Sigmoid colon (tissue), 7 donors: ENCODE measurements around the gene DACT3. TPM values are rescaled to one million over a fixed set of nuclear protein-coding genes. Genes with fewer than 3 reads are reported as not detected.

Experiments
- DNase-seq: peaks from one replicate; pipeline ENCODE4 v3.0.0-alpha.2; 2019
- H3K27ac ChIP-seq, 4 donors: fragments of 200-600 bp; sonication (generic); one replicate each; pipeline ENCODE4 v1.5.1; 2016 to 2019; ENCODE audit warnings: mild to moderate bottlenecking in 1 of 4
- H3K27me3 ChIP-seq, 3 donors: fragments of 200-600 bp; sonication (generic); one replicate each; pipeline ENCODE4 v1.5.1; 2019; ENCODE audit warnings: mild to moderate bottlenecking in 1 of 3
- H3K36me3 ChIP-seq, 4 donors: fragments of 200-600 bp; sonication (generic); one replicate each; pipeline ENCODE4 v1.5.1; 2016 to 2019
- H3K4me1 ChIP-seq, 4 donors: fragments of 200-600 bp; sonication (generic); one replicate each; pipeline ENCODE4 v1.5.1; 2017 to 2019
- H3K4me3 ChIP-seq, 4 donors: fragments of 200-600 bp; sonication (generic); one replicate each; pipeline ENCODE4 v1.5.1; 2017 to 2019; ENCODE audit warnings: mild to moderate bottlenecking in 2 of 4, moderate library complexity in 1 of 4
- H3K9me3 ChIP-seq, 4 donors: fragments of 200-600 bp in 3 of 4; sonication (generic) in 3 of 4; one replicate each; pipeline versions ENCODE4 v1.5.1 to v1.6.1; 2013 to 2019
- EP300 ChIP-seq, 4 donors: sonication (generic); formaldehyde crosslinking; IDR thresholded peaks; one replicate each; pipeline ENCODE4 v1.6.1; 2017; ENCODE audit warnings: antibody characterized with exemption in 4 of 4
- POLR2A ChIP-seq, 2 donors: fragments of 450-650 bp; IDR thresholded peaks; one replicate each; pipeline ENCODE4 v1.6.1; 2016; ENCODE audit warnings: antibody characterized with exemption in 2 of 2, mild to moderate bottlenecking in 2 of 2, moderate library complexity in 2 of 2
- POLR2AphosphoS5 ChIP-seq, 4 donors: sonication (generic); formaldehyde crosslinking; IDR thresholded peaks; one replicate each; pipeline ENCODE4 v1.6.1; 2017; ENCODE audit warnings: antibody characterized with exemption in 4 of 4
- WGBS, 2 donors: extraction: QIAGEN DNeasy Blood & Tissue Kit; methylation state at CpG; one replicate each; pipeline ENCODE4 v1.1.7; 2013; 5-methylcytosine and 5-hydroxymethylcytosine counted together
- intact Hi-C: fragments of 100-400 bp; cut with DNase I; formaldehyde crosslinking; loops from one replicate; pipeline ENCODE4 v1.15.1; 2023
- polyA plus RNA-seq, 3 donors: library from polyadenylated mRNA; stranded (reverse); fragments of 200-250 nt; gene quantifications; one replicate each; pipeline ENCODE4 v1.2.3, GENCODE V29; 2013
- total RNA-seq, 4 donors: library from RNA; depleted of rRNA; stranded (reverse); fragments of >200 nt; gene quantifications; one replicate each; pipeline ENCODE4 v1.1.0, GENCODE V29; 2016
- TF ChIP-seq, protein P1 (sequence below), 4 experiments: fragments of 450-650 bp in 3 of 4; fragments of 200-600 bp in 1 of 4; IDR thresholded peaks; one replicate each; pipeline ENCODE4 v1.5.1; 2016 to 2019; ENCODE audit warnings: antibody characterized with exemption in 4 of 4, mild to moderate bottlenecking in 3 of 4, moderate library complexity in 2 of 4
- donor health status: healthy with polysubstance abuse.
- donor health status: Bipolar disorder and iron deficiency.
- donor health status: healthy.

The DACT3 gene
- total and polyA plus RNA-seq, 7 donors: 0.46 to 87.2 (median 23.7) TPM

GRCh38 chr19:46674416-46675178, 13.6 kb upstream of the DACT3 start:
- intact Hi-C loops: no loop called here

DNA sequence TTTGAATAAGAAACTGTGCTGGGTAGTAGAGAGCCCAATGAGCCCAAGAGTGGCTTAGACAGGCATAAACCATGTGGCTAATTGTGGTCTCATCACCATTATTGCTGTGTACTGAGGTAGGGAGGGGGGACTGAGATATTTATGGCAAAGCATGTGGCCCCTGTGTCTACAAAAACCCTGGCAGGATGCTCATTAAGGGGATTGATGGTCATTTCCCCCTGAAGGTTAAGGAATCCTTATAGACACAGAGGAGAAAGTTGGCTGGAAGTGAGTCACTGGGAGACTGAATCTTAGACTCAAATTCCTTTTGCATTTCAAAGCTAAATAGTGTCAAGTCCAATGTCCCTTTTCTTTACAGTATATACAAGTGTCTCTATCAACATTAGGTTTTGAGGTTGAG, 9.8 kb upstream of the DACT3 start:
- TF ChIP-seq POLR2A (IDR thresholded peaks at IDR 0.05): no peak
- no peak for TF ChIP-seq POLR2AphosphoS5 (IDR thresholded peaks at IDR 0.05)
- TF ChIP-seq EP300 (IDR thresholded peaks at IDR 0.05): no peak
- TF ChIP-seq, protein P1, sequence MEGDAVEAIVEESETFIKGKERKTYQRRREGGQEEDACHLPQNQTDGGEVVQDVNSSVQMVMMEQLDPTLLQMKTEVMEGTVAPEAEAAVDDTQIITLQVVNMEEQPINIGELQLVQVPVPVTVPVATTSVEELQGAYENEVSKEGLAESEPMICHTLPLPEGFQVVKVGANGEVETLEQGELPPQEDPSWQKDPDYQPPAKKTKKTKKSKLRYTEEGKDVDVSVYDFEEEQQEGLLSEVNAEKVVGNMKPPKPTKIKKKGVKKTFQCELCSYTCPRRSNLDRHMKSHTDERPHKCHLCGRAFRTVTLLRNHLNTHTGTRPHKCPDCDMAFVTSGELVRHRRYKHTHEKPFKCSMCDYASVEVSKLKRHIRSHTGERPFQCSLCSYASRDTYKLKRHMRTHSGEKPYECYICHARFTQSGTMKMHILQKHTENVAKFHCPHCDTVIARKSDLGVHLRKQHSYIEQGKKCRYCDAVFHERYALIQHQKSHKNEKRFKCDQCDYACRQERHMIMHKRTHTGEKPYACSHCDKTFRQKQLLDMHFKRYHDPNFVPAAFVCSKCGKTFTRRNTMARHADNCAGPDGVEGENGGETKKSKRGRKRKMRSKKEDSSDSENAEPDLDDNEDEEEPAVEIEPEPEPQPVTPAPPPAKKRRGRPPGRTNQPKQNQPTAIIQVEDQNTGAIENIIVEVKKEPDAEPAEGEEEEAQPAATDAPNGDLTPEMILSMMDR (IDR thresholded peaks at IDR 0.05): no peak

More at GRCh38 chr19:46674416-46675178, 13.6 kb upstream of the DACT3 start:
- 95% methylated on average over 21 of the region's 21 CpGs for WGBS, 2 donors
- Histone ChIP-seq H3K4me1 (no peaks in the 10 kb centered on the region), H3K27me3 (no peaks in the 10 kb centered on the region), H3K27ac (no peak overlapping the region), H3K4me3 (no peak overlapping the region), H3K9me3 (no peaks in the 10 kb centered on the region), H3K36me3 (peaks cover 6 to 66% (median 32%) of the 10 kb centered on the region in 4 donors)
- TF ChIP-seq EP300 (IDR thresholded peaks at IDR 0.05) (no peak), POLR2A (IDR thresholded peaks at IDR 0.05) (no peak), POLR2AphosphoS5 (IDR thresholded peaks at IDR 0.05) (no peak)
- TF ChIP-seq, protein P1 (IDR thresholded peaks at IDR 0.05): no peak
- DNase-seq: no peak

GRCh38 chr19:46668662-46669061, 7.7 kb upstream of the DACT3 start:
- no peaks in the 10 kb centered on the region for H3K4me1 ChIP-seq
- no peaks in the 10 kb centered on the region for H3K27me3 ChIP-seq
- no peak overlapping the region for H3K4me3 ChIP-seq
- H3K9me3 ChIP-seq: no peaks in the 10 kb centered on the region
- intact Hi-C loops: no loop called here
- H3K36me3 ChIP-seq: peaks cover under 1 to 10% (median 1%) of the 10 kb centered on the region in 4 donors
- TF ChIP-seq POLR2A (IDR thresholded peaks at IDR 0.05) (no peak), EP300 (IDR thresholded peaks at IDR 0.05) (no peak), POLR2AphosphoS5 (IDR thresholded peaks at IDR 0.05) (no peak)
- TF ChIP-seq, protein P1 (IDR thresholded peaks at IDR 0.05): no peak
- H3K27ac ChIP-seq: no peak overlapping the region
- no peak for DNase-seq
- 83 to 86% methylated on average over 3 of the region's 3 CpGs for WGBS, 2 donors

More for the DNA sequence above, 9.8 kb upstream of the DACT3 start:
- DNase-seq: no peak
- H3K27ac ChIP-seq: no peak overlapping the region
- H3K36me3 ChIP-seq: peaks cover 6 to 30% (median 18%) of the 10 kb centered on the region in 4 donors
- no peaks in the 10 kb centered on the region for H3K27me3 ChIP-seq
- no peaks in the 10 kb centered on the region for H3K4me1 ChIP-seq
- H3K4me3 ChIP-seq: no peak overlapping the region
- no peaks in the 10 kb centered on the region for H3K9me3 ChIP-seq
- intact Hi-C loops: no loop called here

DNA sequence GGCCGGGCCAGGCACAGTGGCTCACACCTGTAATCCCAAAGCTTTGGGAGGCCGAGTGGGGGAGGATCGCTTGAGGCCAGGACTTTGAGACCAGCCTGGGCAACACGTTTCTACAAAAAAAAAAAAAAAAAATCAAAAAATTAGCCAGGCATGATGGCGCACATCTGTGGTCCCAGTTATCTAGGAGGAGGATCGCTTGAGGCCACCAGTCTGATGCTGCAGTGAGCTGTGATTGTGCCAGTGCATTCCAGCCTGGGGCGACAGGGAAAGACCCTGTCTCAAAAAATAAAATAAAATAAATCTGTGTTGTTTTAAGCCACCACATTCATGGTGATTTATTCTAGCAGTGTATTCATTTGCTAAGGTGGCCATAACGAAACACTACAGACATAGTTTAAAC, 4.1 kb upstream of the DACT3 start:
- no peak overlapping the region for H3K27ac ChIP-seq
- no peaks in the 10 kb centered on the region for H3K27me3 ChIP-seq
- H3K36me3 ChIP-seq: no peaks in the 10 kb centered on the region
- no peak overlapping the region for H3K4me3 ChIP-seq
- H3K4me1 ChIP-seq: peaks cover 0 to 12% (median 9%) of the 10 kb centered on the region in 4 donors
- TF ChIP-seq EP300 (IDR thresholded peaks at IDR 0.05) (no peak), POLR2A (IDR thresholded peaks at IDR 0.05) (no peak), POLR2AphosphoS5 (IDR thresholded peaks at IDR 0.05) (no peak)
- TF ChIP-seq, protein P1 (IDR thresholded peaks at IDR 0.05): no peak
- H3K9me3 ChIP-seq: no peaks in the 10 kb centered on the region
- intact Hi-C loops: no loop called here
- no peak for DNase-seq
- WGBS, 2 donors: 85 to 89% methylated on average over 8 of the region's 8 CpGs
